CD4-positive, alpha-beta T cell (primary cell): ENCODE results near the gene SLC29A1. TPM values are rescaled to one million over a fixed set of nuclear protein-coding genes. Genes with fewer than 3 reads are reported as not detected.

ENCODE experiments used
- ATAC-seq: fragments of 200-7000 bp; cut with Tn5 transposase; one replicate; pipeline ENCODE4 v1.10.0; 2022; ENCODE audit warnings: mild to moderate bottlenecking; ENCODE audit not compliant: poor library complexity
- CTCF ChIA-PET: fragments of 350-600 bp; sonication (Branson Sonifier 250); formaldehyde crosslinking; loops from one replicate; lab custom pipeline; 2021; ENCODE audit warnings: antibody characterized with exemption, inconsistent platforms; lab: Charles Lee
- POLR2A ChIA-PET: fragments of 350-600 bp; sonication (Branson Sonifier 250); formaldehyde crosslinking; loops from one replicate; lab custom pipeline; 2021; ENCODE audit warnings: antibody characterized with exemption, inconsistent platforms; lab: Charles Lee
- DNase-seq, 14 experiments: peaks; one replicate each; pipeline ENCODE4 v3.0.0-alpha.2; 2013 to 2020; ENCODE audit warnings: mixed read lengths in 2 of 14
- H3K27ac ChIP-seq, 2 donors: one replicate each; pipeline versions ENCODE4 v1.5.1 to v1.7.0; 2013; ENCODE audit warnings: low read length in 2 of 2, low read depth in 1 of 2, mild to moderate bottlenecking in 1 of 2
- H3K27me3 ChIP-seq, 2 experiments: 1 replicate in 1 of 2; 2 replicates in 1 of 2; pipeline versions ENCODE4 v1.6.1 to v1.7.0; 2013; ENCODE audit warnings: low read length in 2 of 2, control low read depth in 1 of 2, mild to moderate bottlenecking in 1 of 2, moderate library complexity in 1 of 2; ENCODE audit not compliant: insufficient read depth in 2 of 2, control insufficient read depth in 1 of 2
- H3K36me3 ChIP-seq: one replicate; pipeline ENCODE4 v1.6.1; 2013; ENCODE audit warnings: low read length, control low read depth; ENCODE audit not compliant: insufficient read depth
- H3K4me1 ChIP-seq: one replicate; pipeline ENCODE4 v1.6.1; 2013; ENCODE audit warnings: low read length, control low read depth; ENCODE audit not compliant: insufficient read depth
- H3K4me3 ChIP-seq: one replicate; pipeline ENCODE4 v1.5.1; 2013; ENCODE audit warnings: mild to moderate bottlenecking, low read length, moderate library complexity
- H3K9me3 ChIP-seq, 2 experiments: 1 replicate in 1 of 2; 2 replicates in 1 of 2; pipeline versions ENCODE4 v1.6.1 to v1.7.0; 2013; ENCODE audit warnings: low read length in 2 of 2, mild to moderate bottlenecking in 2 of 2, control low read depth in 1 of 2, moderate library complexity in 1 of 2; ENCODE audit not compliant: control insufficient read depth in 1 of 2, insufficient read depth in 1 of 2
- H3K27ac Mint-ChIP-seq: one replicate; pipeline ENCODE4 v1.8.0; 2020; ENCODE audit warnings: mixed read lengths
- H3K27me3 Mint-ChIP-seq: one replicate; pipeline ENCODE4 v1.8.0; 2021; ENCODE audit warnings: mixed read lengths
- H3K36me3 Mint-ChIP-seq: one replicate; pipeline ENCODE4 v1.8.0; 2021; ENCODE audit warnings: low read depth, mixed read lengths
- H3K4me1 Mint-ChIP-seq: one replicate; pipeline ENCODE4 v1.8.0; 2021; ENCODE audit warnings: low read depth, mixed read lengths
- H3K4me3 Mint-ChIP-seq: one replicate; pipeline ENCODE4 v1.8.0; 2020; ENCODE audit warnings: mild to moderate bottlenecking, mixed read lengths
- H3K9me3 Mint-ChIP-seq: one replicate; pipeline ENCODE4 v1.8.0; 2020; ENCODE audit warnings: mixed read lengths
- CTCF ChIP-seq: fragments of 200-600 bp; IDR thresholded peaks from one replicate; pipeline ENCODE4 v1.8.0; 2022; ENCODE audit warnings: antibody characterized with exemption, mild to moderate bottlenecking
- intact Hi-C, 2 experiments: fragments of 100-400 bp; cut with DNase I in 1 of 2; cut with micrococcal nuclease in 1 of 2; formaldehyde crosslinking; loops; one replicate each; pipeline versions ENCODE4 v1.15.1 to v1.9.0; 2023 to 2025; cut with DNase I, micrococcal nuclease
- total RNA-seq, 174 experiments: library from RNA in 2 of 174; stranded (reverse) in 2 of 174; gene quantifications; one replicate each; pipeline ENCODE4 v1.2.3 and lab custom pipeline; 2021 to 2026

Gene SLC29A1
- total RNA-seq, 2 experiments from 2014 or later, result 0.67 to 1.3 TPM

- peak; percentile 61 to 90 (median 76) for DNase-seq
- H3K36me3 ChIP-seq, result peaks cover 29% of the 10 kb centered on the region
- H3K4me1 Mint-ChIP-seq, result peaks cover 44% of the 10 kb centered on the region
- H3K27ac ChIP-seq, result peak overlapping the region; percentile 92 to 98
- H3K36me3 Mint-ChIP-seq, result peaks cover 51% of the 10 kb centered on the region
- H3K4me3 Mint-ChIP-seq, result peak overlapping the region; percentile 96
- H3K27me3 ChIP-seq, result no peaks in the 10 kb centered on the region
- ATAC-seq, result peak; percentile 27
- intact Hi-C loops, result loop anchor here in 1 of 2 experiments (2.0 kb wide), 1 partner anchor 19 kb away; the partner anchor contains the start of gene NFKBIE
- POLR2A ChIA-PET, result interaction anchor here (0.6 to 4.6 kb wide), 21 partner anchors 10 to 1463 kb away, joined by 3 to 135 read pairs (median 7); partner anchors contain the start of genes AARS2, CDC5L, GTPBP2 and PEX6
- H3K9me3 ChIP-seq, result no peaks in the 10 kb centered on the region
- H3K27ac Mint-ChIP-seq, result peak overlapping the region; percentile 93
- peak overlapping the region; percentile 70 for H3K4me3 ChIP-seq
- no peaks in the 10 kb centered on the region for H3K9me3 Mint-ChIP-seq
- TF ChIP-seq CTCF, result no peak
- peaks cover 37% of the 10 kb centered on the region for H3K4me1 ChIP-seq
- peaks cover 5% of the 10 kb centered on the region for H3K27me3 Mint-ChIP-seq
- CTCF ChIA-PET, result interaction anchor here (0.8 to 4.1 kb wide), 6 partner anchors 8 to 67 kb away, joined by 3 to 13 read pairs (median 8); partner anchors contain the start of genes AARS2, NFKBIE and SLC35B2
Observed at GRCh38 chr6:44245912-44246662, 22.7 kb downstream of the SLC29A1 start.

- H3K36me3 Mint-ChIP-seq, result peaks cover 58% of the 10 kb centered on the region
- H3K27me3 ChIP-seq, result no peaks in the 10 kb centered on the region
- no peak for TF ChIP-seq CTCF
Observed at GRCh38 chr6:44246663-44247337, 23.4 kb downstream of the SLC29A1 start, which contains the start of gene HSP90AB1. TSS of gene HSP90AB1 (plus strand) at chr6:44247101. CDS start at chr6:44248630, 1,529 bp downstream.

More at GRCh38 chr6:44246663-44247337, 23.4 kb downstream of the SLC29A1 start, which contains the start of gene HSP90AB1:
- ChIA-PET POLR2A (interaction anchor here (0.6 to 4.6 kb wide), 24 partner anchors 9 to 1520 kb away, joined by 3 to 135 read pairs (median 6); partner anchors contain the start of genes AARS2, CDC5L, GTPBP2 and PEX6), CTCF (interaction anchor here (0.9 to 4.1 kb wide), 6 partner anchors 9 to 66 kb away, joined by 3 to 13 read pairs (median 8); partner anchors contain the start of genes AARS2, NFKBIE, SLC29A1 and SLC35B2)
- Histone ChIP-seq H3K36me3 (peaks cover 36% of the 10 kb centered on the region), H3K27ac (peak within 1 kb of the TSS; percentile 92 to 98), H3K4me1 (peaks cover 37% of the 10 kb centered on the region), H3K4me3 (peak within 1 kb of the TSS; percentile 70), H3K9me3 (no peaks in the 10 kb centered on the region)
- no peaks in the 10 kb centered on the region for H3K9me3 Mint-ChIP-seq
- ATAC-seq, result peak; percentile 83
- peaks cover 47% of the 10 kb centered on the region for H3K4me1 Mint-ChIP-seq
- intact Hi-C loops, result loop anchor here (1.0 to 2.0 kb wide), 3 partner anchors 11 to 19 kb away; partner anchors contain the start of genes NFKBIE (in 2 of the 2) and SLC35B2 (in 1 of the 2)
- DNase-seq, result peak; percentile 91 to 99 (median 94)
- peaks cover 5% of the 10 kb centered on the region for H3K27me3 Mint-ChIP-seq
- H3K27ac Mint-ChIP-seq, result peak within 1 kb of the TSS; percentile 93
- peak within 1 kb of the TSS; percentile 96 for H3K4me3 Mint-ChIP-seq
